ENCODE data around the gene HLA-E.
"Not testable (repeated sequence)": the region's sequence is repeated elsewhere in the genome, so short reads cannot be mapped to it uniquely, and the experiment has no call there.

The HLA-E gene

GRCh38 chr6:30481211-30481964, 7.9 kb upstream of the HLA-E start:
- DNase-seq = no peak

GRCh38 chr6:30481965-30482644, 7.2 kb upstream of the HLA-E start:
- peak; percentile 75 for DNase-seq

- peak; percentile 37 for DNase-seq
Observed at GRCh38 chr6:30483677-30484279, 5.5 kb upstream of the HLA-E start.

GRCh38 chr6:30485236-30485635, 4.1 kb upstream of the HLA-E start:
- DNase-seq = no peak

- no peak for DNase-seq
Observed at GRCh38 chr6:30487926-30488325, 1.4 kb upstream of the HLA-E start.

GRCh38 chr6:30488697-30489080, 620 bp upstream of the HLA-E start:
- not testable (repeated sequence) for DNase-seq

- DNase-seq = peak; percentile 70
Observed at GRCh38 chr6:30490026-30490876, 942 bp downstream of the HLA-E start.

- DNase-seq = peak; percentile 6
Observed at GRCh38 chr6:30491291-30491953, 2.1 kb downstream of the HLA-E start.

- peak; percentile 14 for DNase-seq
Observed at GRCh38 chr6:30491991-30492952, 3.0 kb downstream of the HLA-E start.

- DNase-seq = peak; percentile 34
Observed at GRCh38 chr6:30493643-30494250, 4.4 kb downstream of the HLA-E start.

GRCh38 chr6:30494291-30494861, 5.1 kb downstream of the HLA-E start:
- peak; percentile 28 for DNase-seq

GRCh38 chr6:30495060-30495459, 5.8 kb downstream of the HLA-E start:
- not testable (repeated sequence) for DNase-seq

- DNase-seq = no peak
Observed at GRCh38 chr6:30495993-30496392, 6.7 kb downstream of the HLA-E start.

GRCh38 chr6:30497261-30497599, 7.9 kb downstream of the HLA-E start:
- not testable (repeated sequence) for DNase-seq

- DNase-seq = no peak
Observed at GRCh38 chr6:30497714-30498113, 8.4 kb downstream of the HLA-E start.

GRCh38 chr6:30498705-30499104, 9.4 kb downstream of the HLA-E start:
- DNase-seq = not testable (repeated sequence)

- DNase-seq = no peak
Observed at GRCh38 chr6:30500421-30501355, 11.4 kb downstream of the HLA-E start.

- no peak for DNase-seq
Observed at GRCh38 chr6:30507849-30508827, 18.8 kb downstream of the HLA-E start.
